Suppressor macrophage treated with lipopolysaccharide for 1 hour (primary cell): ENCODE measurements around the gene ATAD5.
"Not testable (repeated sequence)": the region's sequence is repeated elsewhere in the genome, so short reads cannot be mapped to it uniquely, and the experiment has no call there.

Experiments
- DNase-seq, 3 donors: peaks; one replicate each; pipeline ENCODE4 v3.0.0-alpha.2; 2020 to 2022

Gene ATAD5

GRCh38 chr17:30917050-30917449, 85.3 kb downstream of the ATAD5 start:
- DNase-seq, result no peak

- DNase-seq, result no peak
Measured at GRCh38 chr17:30920282-30920681, 88.5 kb downstream of the ATAD5 start.

- peak; percentile 29 to 45 (median 40) for DNase-seq
Measured at GRCh38 chr17:30920683-30921543, 89.1 kb downstream of the ATAD5 start.

- peak; percentile 80 to 93 (median 86) for DNase-seq
Measured at GRCh38 chr17:30921544-30922196, 89.9 kb downstream of the ATAD5 start, which contains the start of gene ADAP2. Gene ADAP2, plus strand, starts transcription at chr17:30921945. Its CDS starts 70 bp downstream, at chr17:30922015.

- peak; percentile 48 to 70 (median 50) for DNase-seq
Measured at GRCh38 chr17:30922235-30923030, 90.7 kb downstream of the ATAD5 start.

GRCh38 chr17:30924341-30924740, 92.6 kb downstream of the ATAD5 start:
- no peak for DNase-seq

GRCh38 chr17:30926516-30926915, 94.8 kb downstream of the ATAD5 start:
- peak; percentile 85 to 94 (median 85) for DNase-seq

GRCh38 chr17:30927756-30928155, 96.0 kb downstream of the ATAD5 start:
- peak in 2 of 3 donors; percentile 14 to 48 for DNase-seq

GRCh38 chr17:30928584-30928983, 96.8 kb downstream of the ATAD5 start:
- DNase-seq, result no peak

GRCh38 chr17:30929081-30929633, 97.4 kb downstream of the ATAD5 start:
- no peak for DNase-seq

- DNase-seq, result not testable (repeated sequence)
Measured at GRCh38 chr17:30929861-30930260, 98.1 kb downstream of the ATAD5 start.

- DNase-seq, result no peak
Measured at GRCh38 chr17:30930495-30930894, 98.7 kb downstream of the ATAD5 start.

- not testable (repeated sequence) for DNase-seq
Measured at GRCh38 chr17:30931582-30931981, 99.8 kb downstream of the ATAD5 start.

- DNase-seq, result peak in 2 of 3 donors; percentile 7 to 29
Measured at GRCh38 chr17:30933966-30934365, 102.2 kb downstream of the ATAD5 start.

GRCh38 chr17:30939051-30939689, 107.4 kb downstream of the ATAD5 start:
- DNase-seq, result peak in 2 of 3 donors; percentile 31 to 40

- DNase-seq, result no peak
Measured at GRCh38 chr17:30942308-30943079, 110.7 kb downstream of the ATAD5 start.
